GM06990 (cell line): ENCODE measurements around the gene ABCC9.

Experiments used
- DNase-seq: peaks from one replicate; pipeline ENCODE4 v3.0.0-alpha.2; 2011; ENCODE audit not compliant: insufficient read length; ENCODE audit errors: extremely low read depth
- H3K27me3 ChIP-seq: replicated peaks from 2 replicates; pipeline ENCODE4 v1.6.0; 2011; ENCODE audit warnings: low read length; ENCODE audit not compliant: control insufficient read depth, insufficient read depth
- H3K36me3 ChIP-seq: 2 replicates; pipeline ENCODE4 v1.5.1; 2011; ENCODE audit warnings: low read length; ENCODE audit not compliant: control insufficient read depth, insufficient read depth
- H3K4me3 ChIP-seq: replicated peaks from 2 replicates; pipeline ENCODE4 v1.5.1; 2011; ENCODE audit warnings: low read depth, mild to moderate bottlenecking, control low read depth, low read length
- TF ChIP-seq, protein P1 (sequence below): IDR thresholded peaks from 2 replicates; pipeline ENCODE4 v1.5.1; 2011; ENCODE audit warnings: low read length, control low read depth, mild to moderate bottlenecking, inconsistent platforms; ENCODE audit not compliant: insufficient read depth, poor library complexity, severe bottlenecking

Gene ABCC9

DNA sequence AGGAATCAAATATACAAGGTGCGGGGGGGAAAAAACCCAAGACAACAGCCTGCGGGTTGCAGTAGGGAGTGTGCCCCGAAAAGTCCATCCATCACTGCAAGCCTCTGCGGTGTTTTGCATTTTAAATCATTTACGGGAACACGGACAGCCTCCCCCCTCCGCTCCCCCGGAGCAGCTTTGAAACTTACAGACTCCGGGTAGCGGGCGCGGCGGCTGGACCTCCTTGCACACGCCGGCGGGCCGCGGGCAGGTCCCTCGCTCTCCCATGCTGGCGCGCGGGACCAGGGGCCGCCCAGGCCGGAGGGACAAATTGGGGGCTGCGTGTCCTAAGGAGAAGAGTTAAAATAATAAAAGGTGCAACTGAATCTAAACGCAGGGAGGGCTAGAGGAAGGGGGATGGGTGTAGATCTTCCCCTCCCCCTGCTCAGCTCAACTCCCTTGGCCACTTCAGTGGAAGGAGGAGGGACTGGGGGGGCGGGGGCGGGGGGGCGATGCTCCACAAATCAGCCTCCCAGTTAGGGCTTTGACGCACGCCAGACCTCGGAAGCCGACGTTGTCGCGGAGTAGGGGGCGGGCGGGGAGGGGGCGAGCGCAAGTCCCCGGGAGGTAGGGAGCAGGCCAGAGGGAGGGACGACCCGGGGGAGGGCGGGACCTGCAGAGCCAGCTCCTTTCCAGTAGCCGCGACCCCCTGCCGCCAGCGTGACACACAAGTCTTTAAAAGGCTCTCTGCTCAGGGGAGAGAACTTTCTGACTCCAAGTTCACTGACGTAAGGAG, 166.7 kb downstream of the ABCC9 start, which contains the start of gene KCNJ8:
Gene KCNJ8 (minus strand): TSS at position 349 of the 775 bp plus-strand sequence. CDS start 1,090 bp downstream, outside the sequence.
- no peak for DNase-seq

DNA sequence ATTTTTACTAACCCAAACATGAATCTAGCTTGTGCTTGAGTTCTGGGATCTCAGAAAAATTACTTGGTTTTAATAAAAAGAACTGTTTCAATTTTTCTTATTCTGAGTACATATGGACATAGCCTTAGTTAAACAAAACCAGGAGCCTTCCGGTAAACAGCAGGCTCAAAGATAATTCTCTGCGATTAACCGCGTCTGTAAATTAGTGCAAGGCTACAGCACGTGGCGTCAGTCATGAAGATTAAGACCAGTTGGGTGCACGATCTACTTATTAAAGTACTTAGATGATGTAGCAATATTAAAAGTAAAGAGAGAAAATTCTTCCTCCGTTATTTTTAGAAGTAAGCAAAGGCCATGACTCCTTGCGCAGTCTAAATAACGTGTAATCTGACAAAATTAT, 167.4 kb downstream of the ABCC9 start:
- H3K27me3 ChIP-seq = no peaks in the 10 kb centered on the region; the same call in 1 of the 2 replicates
- TF ChIP-seq, protein P1, sequence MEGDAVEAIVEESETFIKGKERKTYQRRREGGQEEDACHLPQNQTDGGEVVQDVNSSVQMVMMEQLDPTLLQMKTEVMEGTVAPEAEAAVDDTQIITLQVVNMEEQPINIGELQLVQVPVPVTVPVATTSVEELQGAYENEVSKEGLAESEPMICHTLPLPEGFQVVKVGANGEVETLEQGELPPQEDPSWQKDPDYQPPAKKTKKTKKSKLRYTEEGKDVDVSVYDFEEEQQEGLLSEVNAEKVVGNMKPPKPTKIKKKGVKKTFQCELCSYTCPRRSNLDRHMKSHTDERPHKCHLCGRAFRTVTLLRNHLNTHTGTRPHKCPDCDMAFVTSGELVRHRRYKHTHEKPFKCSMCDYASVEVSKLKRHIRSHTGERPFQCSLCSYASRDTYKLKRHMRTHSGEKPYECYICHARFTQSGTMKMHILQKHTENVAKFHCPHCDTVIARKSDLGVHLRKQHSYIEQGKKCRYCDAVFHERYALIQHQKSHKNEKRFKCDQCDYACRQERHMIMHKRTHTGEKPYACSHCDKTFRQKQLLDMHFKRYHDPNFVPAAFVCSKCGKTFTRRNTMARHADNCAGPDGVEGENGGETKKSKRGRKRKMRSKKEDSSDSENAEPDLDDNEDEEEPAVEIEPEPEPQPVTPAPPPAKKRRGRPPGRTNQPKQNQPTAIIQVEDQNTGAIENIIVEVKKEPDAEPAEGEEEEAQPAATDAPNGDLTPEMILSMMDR = no peak
- DNase-seq = no peak
- no peak overlapping the region for H3K4me3 ChIP-seq
- no peaks in the 10 kb centered on the region for H3K36me3 ChIP-seq

More for the DNA sequence above, 166.7 kb downstream of the ABCC9 start, which contains the start of gene KCNJ8:
- H3K27me3 ChIP-seq = no peaks in the 10 kb centered on the region; the same call in 1 of the 2 replicates
- TF ChIP-seq, protein P1 = no peak
- H3K36me3 ChIP-seq = no peaks in the 10 kb centered on the region
- no peak within 1 kb of the TSS for H3K4me3 ChIP-seq

DNA sequence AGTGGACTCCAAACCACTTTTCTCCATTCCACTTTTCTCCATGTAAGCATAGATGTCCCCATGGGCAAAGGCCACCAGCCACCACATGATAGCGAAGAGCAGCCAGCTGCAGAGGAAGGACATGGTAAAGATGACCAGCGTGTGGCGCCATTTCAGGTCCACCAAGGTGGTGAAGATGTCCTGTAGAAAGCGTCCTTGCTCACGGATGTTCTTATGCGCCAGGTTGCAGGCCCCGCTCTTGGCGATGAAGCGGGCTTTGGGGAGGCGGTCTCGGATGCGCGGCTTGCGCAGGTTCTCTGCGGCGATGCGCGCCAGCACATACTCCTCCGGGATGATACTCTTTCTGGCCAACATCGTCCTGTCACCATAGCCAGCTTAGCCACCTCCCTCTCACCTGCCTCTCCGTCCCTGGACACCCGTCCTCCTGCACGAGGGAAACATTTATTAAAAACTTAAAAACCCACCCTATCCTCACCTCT, 167.9 kb downstream of the ABCC9 start:
- no peak for DNase-seq
- H3K4me3 ChIP-seq = no peak overlapping the region
- no peaks in the 10 kb centered on the region; the same call in 1 of the 2 replicates for H3K27me3 ChIP-seq
- H3K36me3 ChIP-seq = no peaks in the 10 kb centered on the region
- TF ChIP-seq, protein P1 = peak; percentile 5

DNA sequence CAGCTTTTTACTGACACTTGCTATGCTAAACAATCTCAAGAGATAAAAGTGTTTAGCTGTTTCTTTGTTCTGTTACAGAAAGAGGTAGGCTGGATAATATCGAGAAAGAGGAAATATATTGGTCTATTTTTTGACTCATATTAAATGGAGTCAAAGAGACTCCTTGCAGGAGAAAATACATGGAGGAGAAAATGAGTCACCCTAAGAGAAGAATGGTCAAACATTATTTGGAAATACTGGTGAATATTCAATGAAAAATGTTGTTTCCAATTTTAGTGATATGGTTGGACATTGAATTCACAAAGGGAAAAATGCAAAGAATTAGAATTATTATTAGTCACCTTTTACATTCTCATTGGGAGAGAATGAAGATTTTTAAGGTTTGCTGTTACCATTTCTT, 169.9 kb downstream of the ABCC9 start:
- TF ChIP-seq, protein P1 = no peak
- Histone ChIP-seq H3K4me3 (no peak overlapping the region), H3K36me3 (no peaks in the 10 kb centered on the region), H3K27me3 (no peaks in the 10 kb centered on the region; the same call in 1 of the 2 replicates)
- no peak for DNase-seq

DNA sequence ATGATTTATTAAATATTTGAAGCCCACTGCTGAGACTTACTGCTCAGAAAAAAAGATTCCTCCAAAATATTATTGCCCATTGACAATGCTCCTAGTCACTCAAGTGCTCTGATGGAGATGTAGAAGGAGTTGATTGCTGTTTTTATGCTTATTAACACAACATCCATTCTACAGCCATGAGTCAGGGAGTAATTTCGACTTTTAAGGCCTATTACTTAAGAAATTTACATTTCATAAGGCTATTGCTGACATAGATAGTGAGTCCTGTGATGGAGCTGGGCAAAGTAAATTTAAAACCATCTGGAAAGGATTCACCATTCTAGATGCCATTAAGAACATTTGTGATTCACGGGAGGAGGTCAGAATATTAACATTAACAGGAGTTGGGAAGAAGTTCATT, 171.9 kb downstream of the ABCC9 start:
- H3K36me3 ChIP-seq = no peaks in the 10 kb centered on the region
- TF ChIP-seq, protein P1 = no peak

DNA sequence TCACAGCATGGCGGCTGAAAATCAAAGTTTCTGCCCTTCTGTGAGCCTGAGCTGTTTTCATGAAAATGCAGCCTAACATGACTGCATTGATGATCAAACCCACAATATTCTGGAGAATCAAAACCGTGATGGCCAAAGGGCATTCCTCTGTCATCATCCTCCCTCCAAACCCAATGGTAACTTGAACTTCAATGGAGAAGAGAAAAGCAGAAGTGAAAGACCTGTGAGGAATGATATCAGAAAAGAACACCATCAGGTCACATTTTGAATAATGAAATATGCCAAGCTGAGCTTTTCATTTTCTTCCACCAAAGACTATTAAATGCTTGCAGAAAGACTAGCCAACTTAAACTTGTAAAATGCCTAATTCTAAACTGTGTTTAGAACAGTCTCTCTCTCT, 174.8 kb downstream of the ABCC9 start:
- no peak overlapping the region for H3K4me3 ChIP-seq
- no peak for DNase-seq
- no peaks in the 10 kb centered on the region for H3K27me3 ChIP-seq
- TF ChIP-seq, protein P1 = no peak
- H3K36me3 ChIP-seq = no peaks in the 10 kb centered on the region

More for the DNA sequence above, 171.9 kb downstream of the ABCC9 start:
- Histone ChIP-seq H3K4me3 (no peak overlapping the region), H3K27me3 (no peaks in the 10 kb centered on the region)
- DNase-seq = no peak
